ENCODE results near the gene DNAJC13. TPM values are rescaled to one million over a fixed set of nuclear protein-coding genes. Genes with fewer than 3 reads are reported as not detected.

The DNAJC13 gene
- total and polyA plus RNA-seq, 2 experiments from 2014 or later: 14.3 to 34.6 TPM

- peak in 1 of 2 donors; percentile 54 for DNase-seq (ENCODE audit: low read depth in 1 of 2, low spot score in 1 of 2)
- Histone ChIP-seq H3K36me3 (no peaks in the 10 kb centered on the region), H3K9me3 (ENCODE audit: low read depth) (no peaks in the 10 kb centered on the region), H3K4me3 (peak overlapping the region; percentile 94), H3K27me3 (no peaks in the 10 kb centered on the region), H3K27ac (peak overlapping the region; percentile 94), H3K4me1 (ENCODE audit: low read depth) (peaks cover 45% of the 10 kb centered on the region)
- TF ChIP-seq CTCF (IDR thresholded peaks at IDR 0.05; ENCODE audit: low read depth, low read length): no peak
Observed at GRCh38 chr3:132418916-132419315, 1.6 kb downstream of the DNAJC13 start.

- TF ChIP-seq CTCF (IDR thresholded peaks at IDR 0.05; ENCODE audit: low read depth, low read length): no peak
- H3K27ac ChIP-seq: no peak overlapping the region
- no peaks in the 10 kb centered on the region for H3K27me3 ChIP-seq
- no peaks in the 10 kb centered on the region for H3K9me3 ChIP-seq (ENCODE audit: low read depth)
- peaks cover 26% of the 10 kb centered on the region for H3K4me1 ChIP-seq (ENCODE audit: low read depth)
- DNase-seq (ENCODE audit: low read depth in 1 of 2, low spot score in 1 of 2): peak in 1 of 2 donors; percentile 19
- H3K4me3 ChIP-seq: no peak overlapping the region
- H3K36me3 ChIP-seq: no peaks in the 10 kb centered on the region
Observed at GRCh38 chr3:132421832-132422231, 4.5 kb downstream of the DNAJC13 start.

- TF ChIP-seq CTCF (IDR thresholded peaks at IDR 0.05; ENCODE audit: low read depth, low read length): no peak
- no peak for DNase-seq (ENCODE audit: low read depth in 1 of 2, low spot score in 1 of 2)
- no peaks in the 10 kb centered on the region for H3K27me3 ChIP-seq
- H3K9me3 ChIP-seq (ENCODE audit: low read depth): no peaks in the 10 kb centered on the region
- no peaks in the 10 kb centered on the region for H3K36me3 ChIP-seq
- no peak overlapping the region for H3K4me3 ChIP-seq
- peaks cover 26% of the 10 kb centered on the region for H3K4me1 ChIP-seq (ENCODE audit: low read depth)
- H3K27ac ChIP-seq: no peak overlapping the region
Observed at GRCh38 chr3:132422531-132422930, 5.2 kb downstream of the DNAJC13 start.

GRCh38 chr3:132432639-132433038 lies 15.3 kb downstream of the DNAJC13 start:
- H3K27ac ChIP-seq: no peak overlapping the region
- H3K36me3 ChIP-seq: peaks cover 5% of the 10 kb centered on the region
- DNase-seq (ENCODE audit: low read depth in 1 of 2, low spot score in 1 of 2): peak in 1 of 2 donors; percentile 79
- H3K27me3 ChIP-seq: no peaks in the 10 kb centered on the region
- H3K4me3 ChIP-seq: no peak overlapping the region
- H3K9me3 ChIP-seq (ENCODE audit: low read depth): no peaks in the 10 kb centered on the region
- TF ChIP-seq CTCF (IDR thresholded peaks at IDR 0.05; ENCODE audit: low read depth, low read length): no peak
- no peaks in the 10 kb centered on the region for H3K4me1 ChIP-seq (ENCODE audit: low read depth)

- no peaks in the 10 kb centered on the region for H3K4me1 ChIP-seq (ENCODE audit: low read depth)
- peak in 1 of 2 donors; percentile 10 for DNase-seq (ENCODE audit: low read depth in 1 of 2, low spot score in 1 of 2)
- no peak overlapping the region for H3K27ac ChIP-seq
Observed at GRCh38 chr3:132433121-132433520, 15.8 kb downstream of the DNAJC13 start.

More at GRCh38 chr3:132433121-132433520, 15.8 kb downstream of the DNAJC13 start:
- TF ChIP-seq CTCF (IDR thresholded peaks at IDR 0.05; ENCODE audit: low read depth, low read length): no peak
- Histone ChIP-seq H3K9me3 (ENCODE audit: low read depth) (no peaks in the 10 kb centered on the region), H3K27me3 (no peaks in the 10 kb centered on the region), H3K4me3 (no peak overlapping the region), H3K36me3 (peaks cover 5% of the 10 kb centered on the region)
